A673 (cell line): ENCODE measurements around the gene CFAP90. TPM values are rescaled to one million over a fixed set of nuclear protein-coding genes. Genes with fewer than 3 reads are reported as not detected.

Source experiments
- BruUV-seq: library from RNA; stranded (reverse); fragments of 400-500 nt; replicated peaks from 2 replicates; lab custom pipeline; 2021; lab: Mats Ljungman, UMichigan
- CTCF ChIA-PET: fragments of 300-600 bp; sonication (Branson Sonifier 250); formaldehyde crosslinking; loops from one replicate; lab custom pipeline; 2022; ENCODE audit warnings: antibody characterized with exemption; lab: Charles Lee
- POLR2A ChIA-PET: fragments of 300-600 bp; sonication (Branson Sonifier 250); formaldehyde crosslinking; loops from one replicate; lab custom pipeline; 2022; ENCODE audit warnings: antibody characterized with exemption; ENCODE audit not compliant: low non-redundant PET; lab: Charles Lee
- DNase-seq: peaks from one replicate; pipeline ENCODE4 v3.0.0-alpha.2; 2015; ENCODE audit warnings: low spot score
- H3K27ac ChIP-seq: fragments of 200-600 bp; sonication (generic); 2 replicates; pipeline ENCODE4 v1.5.1; 2016; ENCODE audit warnings: mixed run types, low read depth, mild to moderate bottlenecking, mixed read lengths, antibody characterized with exemption, low read length; ENCODE audit not compliant: poor library complexity, severe bottlenecking
- H3K27me3 ChIP-seq: fragments of 200-600 bp; sonication (generic); replicated peaks from 2 replicates; pipeline ENCODE4 v1.6.1; 2017; ENCODE audit warnings: mixed run types, low read depth, mild to moderate bottlenecking, mixed read lengths, antibody characterized with exemption, low read length; ENCODE audit not compliant: insufficient read depth, poor library complexity
- H3K36me3 ChIP-seq: fragments of 200-600 bp; sonication (generic); 2 replicates; pipeline ENCODE4 v1.6.1; 2016; ENCODE audit warnings: mixed run types, mild to moderate bottlenecking, mixed read lengths, antibody characterized with exemption, low read length; ENCODE audit not compliant: insufficient read depth, poor library complexity, severe bottlenecking
- H3K4me1 ChIP-seq: fragments of 200-600 bp; sonication (generic); 2 replicates; pipeline ENCODE4 v1.6.1; 2017; ENCODE audit warnings: mixed run types, mild to moderate bottlenecking, mixed read lengths, antibody characterized with exemption, low read length; ENCODE audit not compliant: insufficient read depth, poor library complexity, severe bottlenecking
- H3K4me3 ChIP-seq: fragments of 200-600 bp; sonication (generic); 2 replicates; pipeline ENCODE4 v1.5.1; 2016; ENCODE audit warnings: low read depth, mixed run types, mild to moderate bottlenecking, mixed read lengths, low read length; ENCODE audit not compliant: poor library complexity, severe bottlenecking
- H3K9me3 ChIP-seq: fragments of 200-600 bp; sonication (generic); 2 replicates; pipeline ENCODE4 v1.6.1; 2016; ENCODE audit warnings: mixed run types, low read depth, mild to moderate bottlenecking, mixed read lengths, antibody characterized with exemption, low read length; ENCODE audit not compliant: poor library complexity, severe bottlenecking
- CTCF ChIP-seq: fragments of 300-800, 200-600 bp; sonication (generic); conservative IDR thresholded peaks from 2 replicates; pipeline ENCODE4 v1.5.1; 2017; ENCODE audit warnings: low read depth, mild to moderate bottlenecking, antibody characterized with exemption, low read length, moderate library complexity, mixed read lengths
- EZH2 ChIP-seq: fragments of 200-600 bp; sonication (generic); IDR thresholded peaks from 2 replicates; pipeline ENCODE4 v1.6.1; 2017; ENCODE audit warnings: borderline replicate concordance, low read depth, mild to moderate bottlenecking, mixed read lengths, antibody characterized with exemption, low read length; ENCODE audit not compliant: poor library complexity, severe bottlenecking
- intact Hi-C: fragments of 100-400 bp; cut with micrococcal nuclease; formaldehyde crosslinking; loops from one replicate; pipeline ENCODE4 v1.10.0; 2022; ENCODE audit not compliant: unreplicated experiment
- total RNA-seq: library from RNA; stranded (reverse); gene quantifications from 2 replicates; pipeline ENCODE4 v1.2.3, GENCODE V29; 2021

The CFAP90 gene
- total RNA-seq, 1 experiment from 2014 or later: not detected

- no peak for DNase-seq
- H3K27me3 ChIP-seq: no peaks in the 10 kb centered on the region
- no TSS peak for BruUV-seq
- peaks cover 81% of the 10 kb centered on the region for H3K36me3 ChIP-seq
- peaks cover 30% of the 10 kb centered on the region for H3K4me1 ChIP-seq
- intact Hi-C loops: no loop called here
- no peak overlapping the region for H3K4me3 ChIP-seq
- CTCF ChIA-PET: no interaction called here
- POLR2A ChIA-PET: no interaction called here
- H3K9me3 ChIP-seq: no peaks in the 10 kb centered on the region
- no peak overlapping the region for H3K27ac ChIP-seq
- no peak for TF ChIP-seq CTCF
- TF ChIP-seq EZH2: no peak
These were observed 30.2 kb upstream of the CFAP90 start for GRCh38 chr5:7881091-7881490.

GRCh38 chr5:7878381-7878873 is 27.5 kb upstream of the CFAP90 start:
- H3K36me3 ChIP-seq: peaks cover 65% of the 10 kb centered on the region
- intact Hi-C loops: loop anchor here (10.0 kb wide), 1 partner anchor 1104 kb away; no protein-coding TSS in a partner anchor
- peaks cover 30% of the 10 kb centered on the region for H3K4me1 ChIP-seq
- no peak for TF ChIP-seq EZH2
- TF ChIP-seq CTCF: no peak
- no peaks in the 10 kb centered on the region for H3K27me3 ChIP-seq
- no peaks in the 10 kb centered on the region for H3K9me3 ChIP-seq
- no peak overlapping the region for H3K27ac ChIP-seq
- no TSS peak for BruUV-seq
- peak; percentile 9 for DNase-seq
- no peak overlapping the region for H3K4me3 ChIP-seq
- CTCF ChIA-PET: interaction anchor here (1.0 kb wide), 1 partner anchor 133 kb away, joined by 3 read pairs; no protein-coding TSS in a partner anchor
- POLR2A ChIA-PET: no interaction called here

- no TSS peak for BruUV-seq
- DNase-seq: no peak
- no peaks in the 10 kb centered on the region for H3K27me3 ChIP-seq
- no peak overlapping the region for H3K4me3 ChIP-seq
- POLR2A ChIA-PET: no interaction called here
- TF ChIP-seq CTCF (no peak), EZH2 (no peak)
- H3K9me3 ChIP-seq: no peaks in the 10 kb centered on the region
- peaks cover 59% of the 10 kb centered on the region for H3K36me3 ChIP-seq
- peaks cover 27% of the 10 kb centered on the region for H3K4me1 ChIP-seq
- intact Hi-C loops: loop anchor here (10.0 kb wide), 1 partner anchor 1103 kb away; no protein-coding TSS in a partner anchor
- H3K27ac ChIP-seq: no peak overlapping the region
- CTCF ChIA-PET: no interaction called here
These were observed 26.9 kb upstream of the CFAP90 start for GRCh38 chr5:7877851-7878250.
